ENCODE results near the gene SNX10.

SNX10 gene

GRCh38 chr7:26340476-26341018, 48.9 kb downstream of the SNX10 start:
- no peak for DNase-seq

GRCh38 chr7:26343320-26343832, 51.7 kb downstream of the SNX10 start:
- DNase-seq = no peak

- DNase-seq = no peak
Observed at GRCh38 chr7:26343837-26344236, 52.2 kb downstream of the SNX10 start.

- DNase-seq = no peak
Observed at GRCh38 chr7:26345202-26345601, 53.5 kb downstream of the SNX10 start.

- DNase-seq = no peak
Observed at GRCh38 chr7:26345837-26346236, 54.2 kb downstream of the SNX10 start.

GRCh38 chr7:26346611-26347203, 55.0 kb downstream of the SNX10 start:
- peak; percentile 5 for DNase-seq

- DNase-seq = no peak
Observed at GRCh38 chr7:26348234-26348851, 56.7 kb downstream of the SNX10 start.

GRCh38 chr7:26349005-26349915, 57.6 kb downstream of the SNX10 start:
- no peak for DNase-seq

- no peak for DNase-seq
Observed at GRCh38 chr7:26351171-26351570, 59.5 kb downstream of the SNX10 start.

- DNase-seq = no peak
Observed at GRCh38 chr7:26356229-26356628, 64.6 kb downstream of the SNX10 start.

GRCh38 chr7:26356929-26357798, 65.5 kb downstream of the SNX10 start:
- DNase-seq = no peak

- DNase-seq = no peak
Observed at GRCh38 chr7:26357799-26358151, 66.1 kb downstream of the SNX10 start.

GRCh38 chr7:26360650-26361049, 69.0 kb downstream of the SNX10 start:
- no peak for DNase-seq

GRCh38 chr7:26361637-26362036, 70.0 kb downstream of the SNX10 start:
- DNase-seq = no peak

GRCh38 chr7:26363465-26363864, 71.8 kb downstream of the SNX10 start:
- DNase-seq = no peak

- DNase-seq = peak; percentile 38
Observed at GRCh38 chr7:26365077-26365900, 73.6 kb downstream of the SNX10 start.

- no peak for DNase-seq
Observed at GRCh38 chr7:26365901-26366275, 74.2 kb downstream of the SNX10 start.

GRCh38 chr7:26367219-26367711, 75.6 kb downstream of the SNX10 start:
- DNase-seq = no peak

- no peak for DNase-seq
Observed at GRCh38 chr7:26368542-26368941, 76.9 kb downstream of the SNX10 start.

- DNase-seq = peak; percentile 19
Observed at GRCh38 chr7:26369593-26369992, 77.9 kb downstream of the SNX10 start.

GRCh38 chr7:26370011-26370410, 78.3 kb downstream of the SNX10 start:
- DNase-seq = no peak

Measured in stimulated activated CD4-positive, alpha-beta T cell treated with anti-CD3 and anti-CD28 coated beads, Interleukin-15, amount 100 ng/mL, for 24 hours (primary cell).